ENCODE measurements around the gene RNF166.

RNF166 gene

GRCh38 chr16:88723507-88723887 is 17.3 kb upstream of the RNF166 start:
- DNase-seq: no peak

DNA sequence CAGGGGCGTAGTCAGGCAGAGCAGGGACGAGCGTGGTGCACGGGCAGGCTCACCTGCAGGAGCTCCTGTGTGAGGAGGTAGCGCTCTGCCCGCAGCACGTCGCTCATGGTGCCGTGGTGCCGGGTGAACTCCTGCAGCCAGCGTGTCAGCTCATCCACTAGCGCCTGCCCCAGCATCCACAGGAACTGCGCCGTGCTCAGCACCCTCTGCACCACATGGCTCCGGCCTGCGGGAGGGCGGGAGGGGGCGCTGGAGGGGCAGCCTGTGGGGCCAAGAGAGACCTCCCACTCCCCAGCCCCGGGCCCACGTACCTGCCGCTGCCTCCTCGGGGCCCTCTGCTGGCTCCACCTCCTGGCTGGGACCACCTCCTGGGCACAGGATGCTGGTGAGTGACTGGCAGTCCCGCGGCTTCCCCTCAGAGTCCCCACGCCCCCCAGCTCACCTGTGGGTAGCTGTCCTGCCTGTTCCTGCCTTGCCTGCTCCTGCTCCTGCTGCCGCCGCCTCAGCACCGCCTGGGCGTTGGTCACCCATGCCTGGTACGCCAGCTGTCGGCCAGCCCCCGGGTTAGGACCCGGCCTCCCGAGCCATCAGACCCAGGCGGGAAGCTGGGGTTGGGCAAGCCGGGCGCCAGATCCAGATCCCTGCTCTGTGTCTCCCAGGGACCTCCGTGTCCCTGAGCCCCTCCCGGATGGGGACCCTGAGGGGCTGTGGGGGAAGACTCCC is 16.7 kb upstream of the RNF166 start:
- DNase-seq: no peak

GRCh38 chr16:88721815-88722755 is 15.9 kb upstream of the RNF166 start:
- DNase-seq: no peak

DNA sequence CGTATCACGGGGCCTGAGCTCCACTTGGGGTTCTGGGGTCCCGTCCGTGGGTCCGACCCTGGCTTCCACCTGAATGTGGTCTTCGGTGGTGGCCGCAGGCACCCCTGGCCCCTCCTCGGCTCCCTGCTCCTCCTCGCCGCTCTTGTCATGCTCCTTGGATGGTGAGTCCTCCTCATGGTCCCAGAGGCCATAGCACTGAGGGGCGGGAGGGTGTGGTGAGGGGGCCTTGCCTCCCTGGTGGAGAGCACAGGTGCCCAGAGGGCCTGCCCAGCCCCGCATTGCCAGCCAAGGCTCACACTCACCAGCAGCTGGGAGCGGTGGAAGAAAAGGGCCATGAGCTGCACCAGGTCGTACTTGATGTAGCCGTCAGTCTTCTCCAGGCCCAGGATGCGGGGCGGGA is 15.0 kb upstream of the RNF166 start:
- no peak for DNase-seq

DNA sequence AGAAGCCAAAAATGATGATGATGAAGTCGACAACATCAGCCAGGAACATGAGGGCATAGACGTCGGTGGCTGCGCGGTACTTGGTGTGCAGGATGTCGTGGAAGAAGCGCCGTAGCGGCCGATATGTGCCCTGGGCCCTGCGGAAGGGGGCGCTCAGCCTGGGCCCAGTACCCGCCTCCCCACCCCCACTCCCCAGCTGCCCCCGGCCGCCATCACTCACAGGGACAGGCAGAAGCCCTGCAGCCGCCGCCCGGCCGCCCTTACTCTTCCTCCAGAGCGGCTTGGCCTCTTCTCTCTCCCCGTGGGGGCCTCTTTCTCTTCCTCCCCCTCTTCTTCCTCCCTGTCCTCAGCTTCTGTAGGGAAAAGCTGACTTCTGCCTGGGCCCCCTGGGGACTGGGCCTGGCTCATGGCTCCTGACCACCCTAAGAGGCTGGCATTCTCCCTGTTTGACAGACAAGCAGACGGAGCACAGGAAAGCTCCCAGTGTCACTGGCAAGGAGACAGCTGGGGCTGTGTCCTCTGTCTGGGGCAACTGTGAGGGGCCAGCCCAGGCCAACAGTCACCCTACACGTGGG is 14.3 kb upstream of the RNF166 start:
- DNase-seq: no peak

DNA sequence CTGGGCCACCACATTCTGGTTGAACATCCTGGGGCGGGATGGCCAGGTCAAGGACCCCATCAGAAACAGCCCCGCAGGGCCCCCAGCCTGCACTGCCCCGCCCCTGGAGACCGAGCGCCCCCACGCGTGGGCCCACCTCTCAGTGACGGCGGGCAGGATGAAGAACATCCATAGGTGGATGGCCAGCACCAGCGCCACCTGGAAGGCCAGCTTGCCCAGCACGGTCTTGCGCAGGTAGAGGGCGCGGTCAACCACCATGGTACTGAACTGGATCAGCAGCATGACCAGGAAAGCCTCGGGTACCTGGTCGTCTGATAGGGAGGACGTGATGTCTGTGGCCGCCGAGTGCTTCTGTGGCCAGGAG is 13.7 kb upstream of the RNF166 start:
- no peak for DNase-seq

- DNase-seq: no peak
These were observed 13.2 kb upstream of the RNF166 start for GRCh38 chr16:88719267-88719932.

DNA sequence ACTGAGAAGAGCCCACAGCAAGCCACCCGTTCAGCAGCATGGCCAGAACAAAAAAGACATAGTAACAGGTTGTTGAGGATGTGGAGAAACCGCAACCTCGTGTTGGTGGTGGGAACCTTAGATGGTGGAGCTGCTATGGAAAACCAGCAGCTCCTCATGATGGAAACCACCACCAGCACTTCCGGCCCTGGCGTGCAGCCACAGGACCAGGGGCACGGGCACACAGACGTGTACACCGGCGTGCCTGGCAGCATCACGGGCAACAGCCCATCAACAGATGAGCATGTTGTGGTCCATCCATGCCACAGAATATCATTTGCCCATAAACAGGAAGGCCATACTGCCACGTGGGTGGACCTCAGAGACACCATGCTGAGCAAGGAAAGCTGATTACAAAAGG is 12.0 kb upstream of the RNF166 start:
- no peak for DNase-seq

- no peak for DNase-seq
These were observed 10.4 kb upstream of the RNF166 start for GRCh38 chr16:88716601-88717001.

- no peak for DNase-seq
These were observed 10.0 kb upstream of the RNF166 start for GRCh38 chr16:88716201-88716600.

DNA sequence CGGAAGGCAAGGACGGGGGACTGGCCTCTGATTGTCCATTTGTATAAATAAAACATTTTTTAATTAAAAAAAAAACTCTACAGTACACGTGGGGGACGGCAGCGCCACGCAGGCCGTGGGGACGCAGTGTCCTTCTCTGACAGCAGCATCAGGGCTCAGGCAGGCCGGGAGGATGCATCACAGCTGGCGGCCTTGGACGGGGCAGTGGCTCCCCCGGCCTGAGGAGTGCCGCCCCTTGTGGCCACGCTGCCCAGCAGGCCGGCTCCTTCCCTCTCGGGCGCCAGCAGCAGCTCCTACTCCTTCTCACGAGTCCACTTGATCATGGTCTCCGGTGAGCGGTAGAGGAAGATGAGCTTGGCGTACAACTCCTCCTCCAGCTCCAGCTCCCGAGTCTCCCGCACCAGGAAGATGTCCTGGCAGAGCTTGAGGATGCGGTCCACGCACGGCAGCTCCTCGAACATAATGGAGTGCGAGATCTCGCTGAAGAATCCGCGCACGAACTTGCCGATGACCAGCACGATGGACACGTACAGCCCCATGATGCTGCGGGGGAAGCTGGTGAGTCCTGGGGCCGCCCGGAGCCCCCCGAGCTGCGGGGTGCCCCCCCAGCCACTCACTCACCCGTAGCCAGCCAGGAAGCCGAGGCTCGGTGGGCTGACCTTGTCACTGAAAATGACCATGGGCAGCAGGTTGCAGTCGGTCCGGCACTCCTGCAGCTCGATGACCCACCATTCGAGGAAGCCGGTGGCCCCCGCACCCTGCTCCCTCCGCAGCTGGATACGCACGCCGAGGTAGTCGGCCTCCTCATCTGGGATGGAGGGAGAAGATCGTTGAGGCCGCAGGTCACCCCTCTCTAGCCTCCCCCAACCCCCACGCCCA is 9.3 kb upstream of the RNF166 start:
- no peak for DNase-seq

DNA sequence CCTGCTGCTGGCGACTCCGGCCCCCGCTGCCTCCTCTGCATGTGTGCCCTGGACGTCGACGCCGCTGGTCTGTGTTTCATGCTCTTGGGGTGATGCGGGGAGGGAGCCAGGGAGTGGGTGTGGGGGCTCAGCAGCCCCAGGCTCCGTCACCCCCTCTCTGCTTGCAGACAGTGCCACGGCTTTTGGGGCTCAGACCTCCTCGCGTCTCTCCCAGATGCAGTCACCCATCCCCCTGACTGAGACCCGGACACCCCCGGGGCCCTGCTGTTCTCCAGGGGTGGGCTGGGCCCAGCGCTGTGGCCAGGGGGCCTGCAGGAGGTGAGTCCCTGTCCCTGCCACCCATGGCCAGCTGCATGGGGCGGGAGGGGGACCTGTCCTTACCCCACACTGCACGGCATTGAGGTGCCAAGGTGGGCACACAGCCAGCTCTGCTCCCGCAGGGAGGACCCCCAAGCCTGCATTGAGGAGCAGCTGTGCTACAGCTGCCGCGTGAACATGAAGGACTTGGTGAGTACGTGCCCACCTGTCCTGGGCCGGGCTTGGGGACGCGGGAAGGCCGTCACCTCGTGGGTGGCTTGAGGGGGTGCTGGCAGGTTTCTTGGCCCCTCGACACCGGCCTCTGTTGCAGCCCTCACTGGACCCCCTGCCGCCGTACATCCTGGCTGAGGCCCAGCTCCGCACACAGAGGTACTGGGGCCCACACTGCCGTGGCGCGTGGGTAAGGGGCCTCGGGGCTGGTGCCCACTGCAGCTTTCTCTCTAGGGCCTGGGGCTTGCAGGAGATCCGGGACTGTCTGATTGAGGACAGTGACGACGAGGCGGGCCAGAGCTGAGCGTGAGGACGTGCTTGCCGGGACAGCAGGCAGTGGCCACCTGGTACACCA is 8.5 kb upstream of the RNF166 start:
- DNase-seq: no peak

GRCh38 chr16:88713568-88714419 is 7.6 kb upstream of the RNF166 start:
- DNase-seq: no peak

DNA sequence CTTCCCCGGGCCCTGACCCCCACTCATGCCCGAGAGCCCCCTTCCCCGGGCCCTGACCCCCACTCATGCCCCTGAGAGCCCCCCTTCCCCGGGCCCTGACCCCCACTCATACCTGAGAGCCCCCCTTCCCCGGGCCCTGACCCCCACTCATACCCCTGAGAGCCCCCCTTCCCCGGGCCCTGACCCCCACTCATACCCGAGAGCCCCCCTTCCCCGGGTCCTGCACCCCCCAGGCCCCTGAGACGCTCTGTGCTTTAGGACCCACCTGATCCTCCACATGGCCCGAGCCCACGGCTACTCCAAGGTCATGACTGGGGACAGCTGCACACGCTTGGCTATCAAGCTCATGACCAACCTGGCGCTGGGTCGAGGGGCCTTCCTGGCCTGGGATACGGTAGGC is 6.8 kb upstream of the RNF166 start:
- DNase-seq: no peak

DNA sequence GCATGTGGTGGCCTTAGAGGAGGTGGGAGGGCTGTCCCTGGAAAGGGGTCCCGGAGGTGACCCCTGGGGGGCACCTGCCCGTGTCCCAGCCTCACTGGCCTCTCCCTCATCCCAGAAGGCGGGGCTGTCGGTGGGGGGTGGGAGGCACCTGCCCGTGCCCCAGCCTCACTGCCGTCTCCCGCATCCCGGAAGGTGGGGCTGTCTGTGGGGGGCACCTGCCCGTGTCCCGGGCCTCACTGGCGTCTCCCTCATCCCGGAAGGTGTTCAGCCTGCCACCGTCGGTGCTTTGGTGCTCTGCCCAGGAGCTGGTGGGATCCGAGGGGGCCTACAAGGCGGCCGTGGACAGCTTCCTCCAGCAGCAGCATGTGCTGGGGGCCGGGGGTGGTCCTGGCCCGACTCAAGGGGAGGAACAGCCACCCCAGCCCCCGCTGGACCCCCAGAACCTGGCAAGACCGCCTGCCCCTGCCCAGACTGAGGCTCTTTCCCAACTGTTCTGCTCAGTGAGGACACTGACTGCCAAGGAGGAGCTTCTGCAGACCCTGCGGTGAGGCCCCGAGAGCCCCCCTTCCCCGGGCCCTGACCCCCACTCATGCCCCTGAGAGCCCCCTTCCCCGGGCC is 6.3 kb upstream of the RNF166 start:
- DNase-seq: no peak

DNA sequence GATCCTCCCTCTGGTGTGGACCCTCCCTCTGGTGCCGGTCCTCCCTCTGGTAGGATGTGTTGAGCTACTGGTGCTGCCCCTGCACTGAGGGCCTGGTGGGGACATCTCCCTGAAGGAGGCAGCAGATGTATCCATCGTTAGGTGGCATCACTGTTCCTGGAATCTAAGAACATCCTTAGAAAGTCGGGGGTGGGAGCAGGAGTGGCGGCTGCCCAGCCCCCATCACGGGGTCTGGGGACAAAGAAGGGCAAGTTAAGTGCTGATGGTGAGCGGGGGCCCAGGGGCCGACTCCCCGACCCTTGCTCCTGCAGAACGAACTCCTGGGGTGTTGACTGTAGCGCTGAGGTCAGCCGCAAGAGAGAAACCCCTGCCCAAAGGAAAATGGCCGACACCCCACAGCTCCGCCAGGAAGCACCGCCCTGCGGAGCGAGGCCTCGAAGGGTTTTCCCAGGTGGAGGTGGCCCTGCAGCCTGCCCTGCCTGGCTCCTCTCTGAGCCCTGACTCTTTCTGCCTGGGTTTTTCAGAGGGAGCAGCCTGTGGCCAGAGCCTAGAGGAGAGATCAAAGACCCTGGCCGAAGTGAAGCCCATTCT is 5.6 kb upstream of the RNF166 start:
- DNase-seq: no peak

DNA sequence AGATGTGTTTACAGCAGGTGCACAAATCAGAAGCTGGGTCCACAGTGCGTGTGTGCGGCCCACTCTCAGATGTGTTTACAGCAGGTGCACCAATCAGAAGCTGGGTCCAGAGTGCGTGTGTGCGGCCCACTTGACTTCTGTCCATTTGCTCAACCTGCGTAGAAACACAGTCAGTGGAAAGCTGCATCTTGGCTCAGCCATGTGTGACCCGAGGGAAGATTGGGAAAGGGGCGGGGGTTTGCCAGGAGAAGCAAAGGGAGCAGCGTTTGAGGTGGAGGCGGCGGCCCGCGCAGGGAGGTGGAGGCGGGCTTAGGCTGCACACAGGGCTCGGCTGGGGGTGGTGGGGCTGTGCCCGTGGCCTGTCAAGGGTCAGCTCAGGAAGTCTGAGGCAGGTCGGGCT is 4.3 kb upstream of the RNF166 start:
- no peak for DNase-seq

DNA sequence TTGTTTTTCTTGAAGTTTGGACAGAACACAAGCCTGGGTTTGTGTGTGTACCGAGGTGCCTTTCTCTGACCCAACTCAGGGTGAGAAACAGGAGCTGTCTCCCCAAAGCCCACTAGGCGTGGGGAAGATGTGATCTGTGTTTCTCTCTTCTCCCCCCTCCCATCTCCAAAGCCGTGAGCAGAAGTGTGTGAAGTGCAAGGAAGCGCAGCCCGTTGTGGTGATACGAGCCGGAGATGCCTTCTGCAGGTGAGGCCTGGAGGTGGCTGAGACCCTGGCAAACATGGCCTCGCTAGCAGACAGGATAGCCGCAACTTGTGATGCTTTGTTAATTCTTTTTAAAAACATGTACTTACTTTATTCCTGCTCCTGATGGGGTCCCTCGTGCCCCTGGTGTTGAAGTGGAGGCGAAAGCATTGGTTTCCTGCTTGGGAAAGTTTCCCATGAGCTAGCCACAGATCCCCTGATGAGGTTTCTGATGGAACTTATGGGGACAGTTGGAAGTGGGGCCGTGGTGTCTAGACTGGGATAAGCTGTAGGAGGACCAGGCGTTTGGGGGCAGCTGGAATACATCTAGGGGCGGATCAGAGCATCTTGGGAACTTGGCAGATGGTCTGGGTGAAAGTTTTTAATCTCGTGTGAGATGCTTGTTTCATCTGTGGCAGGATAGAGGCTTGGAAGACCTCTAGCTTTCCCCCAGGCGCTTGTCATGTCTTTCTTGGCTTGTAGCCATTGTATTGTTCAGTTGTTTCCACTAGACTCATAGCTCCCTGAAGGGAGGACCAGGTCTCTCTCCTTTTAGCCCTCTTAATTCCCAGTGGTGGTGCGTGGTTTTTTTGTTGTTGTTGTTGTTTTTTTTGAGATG is 988 bp upstream of the RNF166 start:
- no peak for DNase-seq

All from activated CD8-positive, alpha-beta memory T cell treated with anti-CD3 and anti-CD28 coated beads for 24 hours (primary cell).